Non-pigmented ciliary epithelial cell (primary cell): ENCODE measurements around the gene FBLN2.

ENCODE experiments used
- DNase-seq: peaks from one replicate; pipeline ENCODE4 v3.0.0-alpha.2; 2010; ENCODE audit warnings: low read depth

FBLN2 gene

GRCh38 chr3:13605555-13605954, 56.6 kb downstream of the FBLN2 start:
- no peak for DNase-seq

DNA sequence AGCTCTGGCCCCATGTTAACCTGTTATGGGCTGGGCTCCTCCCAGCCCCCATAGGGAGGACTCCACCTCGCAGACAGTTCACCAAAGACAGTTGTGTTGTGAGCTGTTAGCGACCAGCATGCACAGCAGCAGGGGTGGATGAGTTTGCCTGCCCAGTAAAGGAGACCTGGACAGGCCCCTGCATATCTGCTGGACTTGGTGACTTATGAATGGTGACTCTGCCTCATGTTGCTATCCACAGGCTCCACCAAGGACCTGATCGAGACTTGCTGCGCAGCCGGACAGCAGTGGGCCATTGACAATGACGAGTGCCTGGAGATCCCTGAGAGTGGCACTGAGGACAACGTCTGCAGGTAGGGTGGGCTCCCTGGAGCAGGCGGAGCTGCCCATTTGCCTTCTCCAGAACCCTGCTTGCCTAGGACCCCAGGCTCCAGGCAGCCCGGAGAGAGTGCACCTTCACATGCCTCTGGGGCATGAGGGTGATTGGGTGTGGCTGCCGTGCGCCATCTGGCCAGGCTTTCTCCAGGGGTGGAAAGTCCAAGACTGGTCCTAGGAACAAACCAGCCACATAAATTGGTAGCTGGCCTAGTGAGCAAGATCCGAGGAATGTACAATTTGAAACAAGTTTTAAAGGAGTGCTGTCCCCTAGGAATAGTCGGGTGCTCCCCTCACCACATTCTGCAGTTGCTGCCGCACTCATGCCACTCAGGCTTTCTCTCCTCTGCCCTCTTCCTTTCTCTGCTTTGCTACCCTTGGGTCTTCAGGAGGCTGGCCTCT, 59.1 kb downstream of the FBLN2 start:
- no peak for DNase-seq

- DNase-seq = no peak
Observed at GRCh38 chr3:13608969-13609725, 60.2 kb downstream of the FBLN2 start.

DNA sequence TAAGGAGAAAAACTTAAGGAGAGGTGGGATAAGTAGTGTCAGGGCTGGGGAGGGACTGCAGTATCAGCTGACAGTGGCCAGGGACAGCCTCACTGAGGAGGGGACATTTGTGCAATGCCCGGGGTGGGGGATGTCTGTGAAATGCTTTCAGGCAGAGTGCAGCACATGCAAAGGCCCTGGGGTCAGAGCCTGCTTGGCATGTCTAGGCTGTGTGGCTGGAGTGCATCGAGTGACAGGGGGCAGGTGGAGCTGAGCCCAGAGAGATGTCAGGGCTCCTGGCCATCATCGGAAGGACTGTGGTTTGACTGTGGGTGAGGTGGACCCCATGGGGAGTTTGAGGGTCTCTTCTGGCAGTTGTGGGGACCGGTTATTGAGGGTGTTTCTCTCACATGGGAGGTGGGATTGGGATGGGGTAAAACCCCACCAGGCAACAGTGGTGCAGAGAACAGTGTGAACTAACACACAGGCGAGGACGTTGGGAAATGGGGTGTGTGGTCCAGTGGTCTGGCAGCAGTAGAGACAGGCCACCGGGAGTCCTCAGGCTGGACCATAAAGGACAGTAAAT, 61.2 kb downstream of the FBLN2 start:
- DNase-seq = no peak

DNA sequence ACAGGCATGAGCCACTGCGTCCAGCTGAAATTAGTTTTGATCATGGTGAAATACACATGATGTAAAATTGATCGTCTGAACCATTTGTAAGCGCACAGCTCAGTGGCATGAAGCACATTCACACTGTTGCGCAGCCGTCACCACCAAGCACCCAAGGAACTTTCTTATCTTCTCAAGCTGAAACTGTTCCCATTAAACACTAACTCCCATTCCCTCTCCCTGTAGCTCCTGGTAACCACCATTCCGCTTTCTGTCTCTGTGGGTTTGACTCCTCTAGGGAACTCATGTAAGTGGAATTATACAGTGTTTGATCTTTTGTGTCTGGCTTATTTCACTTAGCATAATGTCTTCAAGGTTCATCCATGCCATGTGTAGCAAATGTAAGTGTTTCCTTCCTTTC, 62.3 kb downstream of the FBLN2 start:
- DNase-seq = no peak

- DNase-seq = no peak
Observed at GRCh38 chr3:13612829-13613228, 63.9 kb downstream of the FBLN2 start.

- DNase-seq = no peak
Observed at GRCh38 chr3:13613343-13614190, 64.6 kb downstream of the FBLN2 start.

- no peak for DNase-seq
Observed at GRCh38 chr3:13614607-13615006, 65.7 kb downstream of the FBLN2 start.

GRCh38 chr3:13615019-13615528, 66.1 kb downstream of the FBLN2 start:
- DNase-seq = no peak

DNA sequence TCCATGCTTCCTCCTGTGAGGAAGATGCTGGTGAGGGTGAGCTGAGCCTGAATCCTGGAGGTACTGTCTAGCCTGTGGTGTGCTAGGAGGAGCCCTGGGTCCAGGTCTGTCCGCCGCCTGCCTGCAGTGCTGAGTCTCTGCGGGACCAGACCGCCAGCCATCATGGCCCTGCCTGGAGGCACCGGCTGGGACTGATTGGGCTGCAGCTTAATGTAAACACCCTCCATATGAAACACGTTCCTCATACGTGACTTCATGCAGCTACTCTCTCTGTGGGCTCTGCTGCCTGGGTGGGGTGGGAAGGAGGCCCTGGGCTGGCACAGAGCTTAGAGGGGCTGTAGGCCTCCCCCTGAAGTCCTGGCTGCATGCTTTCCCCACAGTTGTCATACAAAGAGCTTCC, 67.4 kb downstream of the FBLN2 start:
- DNase-seq = no peak

DNA sequence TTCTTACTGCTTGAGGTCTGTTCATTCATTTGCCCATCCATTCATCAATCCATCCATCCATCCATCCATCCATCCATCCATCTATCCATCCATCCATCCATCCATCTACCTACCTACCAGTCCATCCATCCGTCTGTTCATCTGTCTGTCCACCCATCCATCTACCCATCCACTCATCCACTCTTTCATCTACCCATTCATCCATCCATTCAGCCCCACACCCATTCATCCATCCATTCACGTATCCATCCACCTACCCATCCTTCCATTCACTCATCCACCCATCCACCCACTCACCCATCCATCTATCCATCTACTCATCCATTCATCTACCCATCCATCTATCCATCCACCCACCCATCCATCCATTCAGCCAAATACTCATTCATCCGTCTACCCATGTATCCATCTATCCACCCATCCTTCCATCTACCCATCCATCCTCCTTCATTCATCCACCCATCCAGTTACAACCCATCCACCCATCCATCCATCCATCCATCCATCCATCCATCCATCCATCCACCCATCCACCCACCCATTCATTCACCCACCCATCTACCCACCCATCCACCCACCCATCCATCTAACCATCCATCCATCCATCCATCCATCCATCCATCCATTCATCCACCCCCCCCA, 68.3 kb downstream of the FBLN2 start:
- DNase-seq = no peak

GRCh38 chr3:13617981-13618380, 69.1 kb downstream of the FBLN2 start:
- no peak for DNase-seq

- DNase-seq = no peak
Observed at GRCh38 chr3:13618836-13619235, 69.9 kb downstream of the FBLN2 start.

GRCh38 chr3:13619661-13620230, 70.8 kb downstream of the FBLN2 start:
- DNase-seq = no peak

DNA sequence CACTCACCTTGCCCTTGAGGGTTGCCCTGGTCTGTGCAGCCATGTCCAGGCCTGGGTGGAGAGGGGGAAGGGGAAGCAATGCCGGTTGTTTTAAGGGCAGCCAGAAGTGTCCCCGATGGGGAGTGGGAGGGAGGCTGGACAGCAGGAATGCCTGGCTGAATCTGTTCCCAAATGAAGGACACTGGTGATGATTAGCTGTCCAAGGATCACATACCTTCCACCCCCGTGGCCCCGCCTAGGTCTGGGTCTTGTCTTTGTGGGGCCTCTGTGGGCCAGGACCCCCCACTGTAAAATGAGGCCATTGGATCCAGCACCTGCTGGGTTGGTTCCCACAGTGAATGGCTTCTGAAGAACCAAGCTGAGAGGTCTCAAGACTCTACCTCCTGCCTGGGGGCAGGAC, 71.4 kb downstream of the FBLN2 start:
- DNase-seq = no peak

DNA sequence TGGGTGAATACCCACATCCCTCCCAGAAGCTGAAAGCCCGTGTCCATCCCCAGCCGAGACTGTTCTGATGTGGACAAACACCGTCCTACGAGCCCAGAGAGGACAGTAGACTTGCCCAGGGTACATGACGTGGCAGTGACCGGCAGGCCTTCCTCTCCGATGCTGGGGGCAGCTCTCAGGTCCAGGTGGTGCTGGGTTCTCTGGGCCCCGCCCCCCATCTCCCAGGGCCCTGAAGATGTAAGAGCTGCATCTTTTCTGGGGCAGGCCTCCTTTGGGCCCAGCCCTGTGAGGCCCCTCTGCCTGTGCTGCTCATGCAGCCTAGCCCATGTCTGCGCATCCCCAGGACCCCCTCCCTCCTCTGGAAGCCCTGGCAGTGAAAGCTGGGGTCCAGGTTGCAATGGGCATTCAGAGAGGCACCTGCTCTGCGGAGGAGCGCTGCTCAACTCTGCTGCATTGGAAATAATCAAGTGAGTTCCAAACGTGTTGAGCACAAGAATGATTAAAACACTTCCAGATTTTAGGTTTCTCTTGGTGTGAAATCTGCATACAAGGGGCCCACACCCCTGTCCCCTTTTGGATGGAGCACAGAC, 71.9 kb downstream of the FBLN2 start:
- no peak for DNase-seq

GRCh38 chr3:13621381-13622221, 72.7 kb downstream of the FBLN2 start:
- DNase-seq = no peak

DNA sequence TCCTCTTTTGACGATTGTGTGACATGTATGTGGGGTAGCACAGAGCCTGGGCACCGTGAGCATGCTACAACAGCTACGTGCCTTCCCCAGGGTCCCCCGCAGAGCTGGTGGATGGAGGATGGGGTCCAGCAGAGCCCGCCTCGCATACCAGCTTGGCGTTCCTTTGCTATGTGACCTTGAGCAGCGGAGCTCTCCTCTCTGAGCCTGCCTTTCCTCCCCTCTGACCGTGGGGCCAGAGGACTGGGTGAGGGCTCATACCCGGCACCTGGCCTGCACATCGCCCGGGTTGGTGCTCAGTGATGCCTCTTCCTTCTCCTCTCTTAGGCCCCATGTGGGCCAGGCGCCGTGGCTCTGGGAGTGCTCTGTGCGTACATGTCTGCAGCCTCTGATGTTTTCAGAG, 73.4 kb downstream of the FBLN2 start:
- no peak for DNase-seq

GRCh38 chr3:13623101-13623654, 74.3 kb downstream of the FBLN2 start:
- peak; percentile 8 for DNase-seq

DNA sequence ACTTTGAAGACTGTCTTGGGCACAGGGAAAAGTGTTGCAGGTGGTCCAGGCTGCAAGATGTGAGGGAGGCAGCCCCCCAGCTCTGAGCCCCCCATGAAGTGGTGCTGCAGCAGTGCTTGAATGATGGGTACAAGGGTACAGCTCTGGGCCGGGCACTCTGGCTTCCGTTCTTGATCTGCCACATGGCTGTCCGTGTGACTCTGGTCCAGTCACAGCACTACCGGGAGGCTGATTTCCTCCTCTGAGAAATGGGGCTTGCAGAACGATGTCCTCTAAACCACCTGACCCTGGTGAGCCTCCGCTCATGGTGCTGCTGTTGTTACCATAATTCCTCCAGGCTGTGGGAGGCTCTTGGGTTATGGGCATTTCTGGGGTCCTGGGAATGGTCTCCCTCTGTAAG, 75.1 kb downstream of the FBLN2 start:
- DNase-seq = no peak
